OCI-M2 (cell line): ENCODE measurements around the gene FBL.

Experiments used
- DNase-seq: peaks from one replicate; lab custom pipeline; 2025; ENCODE audit not compliant: unreplicated experiment; lab: John Stamatoyannopoulos, UW

FBL gene

DNA sequence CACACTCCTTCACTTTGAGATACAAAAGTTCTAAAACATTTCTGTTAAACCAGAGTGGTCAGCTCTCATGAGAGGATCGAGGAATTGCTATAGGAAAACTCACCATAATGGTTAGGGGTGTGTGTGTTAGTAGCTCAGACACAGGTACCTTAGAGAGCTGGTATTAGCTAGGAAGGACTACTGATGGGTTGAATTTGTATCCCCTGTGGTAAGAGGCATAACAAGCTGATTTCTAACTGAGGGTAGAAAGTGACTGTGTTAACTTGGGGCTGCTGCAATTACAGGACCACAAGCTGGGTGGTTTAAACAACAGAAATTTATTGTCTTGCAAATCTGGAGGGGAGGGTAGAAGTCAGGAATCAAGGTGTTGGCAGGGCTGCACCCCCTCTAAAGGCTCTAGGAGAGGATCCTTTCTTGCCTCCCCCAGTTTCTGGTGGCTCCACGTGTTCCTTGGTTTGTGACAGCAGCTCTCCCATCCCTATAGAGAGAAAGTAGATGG lies 50.1 kb downstream of the FBL start:
- DNase-seq: no peak

DNA sequence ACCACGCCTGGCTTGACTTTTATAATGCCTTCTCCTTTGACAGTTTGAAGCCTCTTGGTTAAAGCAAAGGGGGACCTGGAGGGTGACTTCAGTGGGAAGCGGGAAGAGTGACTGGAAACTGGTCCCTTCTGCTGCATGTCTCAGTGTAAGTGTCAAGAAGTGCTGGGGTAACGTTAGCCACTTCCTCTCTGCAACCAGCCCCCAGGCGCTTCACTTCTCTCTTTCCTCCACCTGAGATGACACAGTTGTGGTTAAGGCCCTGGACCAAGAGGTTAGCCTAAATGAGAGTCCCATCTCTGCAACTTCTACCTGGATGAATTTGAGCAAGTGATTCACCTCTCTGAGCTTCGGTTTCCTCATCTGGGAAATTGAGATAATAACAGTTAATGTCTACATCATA lies 51.2 kb downstream of the FBL start:
- DNase-seq: no peak

DNA sequence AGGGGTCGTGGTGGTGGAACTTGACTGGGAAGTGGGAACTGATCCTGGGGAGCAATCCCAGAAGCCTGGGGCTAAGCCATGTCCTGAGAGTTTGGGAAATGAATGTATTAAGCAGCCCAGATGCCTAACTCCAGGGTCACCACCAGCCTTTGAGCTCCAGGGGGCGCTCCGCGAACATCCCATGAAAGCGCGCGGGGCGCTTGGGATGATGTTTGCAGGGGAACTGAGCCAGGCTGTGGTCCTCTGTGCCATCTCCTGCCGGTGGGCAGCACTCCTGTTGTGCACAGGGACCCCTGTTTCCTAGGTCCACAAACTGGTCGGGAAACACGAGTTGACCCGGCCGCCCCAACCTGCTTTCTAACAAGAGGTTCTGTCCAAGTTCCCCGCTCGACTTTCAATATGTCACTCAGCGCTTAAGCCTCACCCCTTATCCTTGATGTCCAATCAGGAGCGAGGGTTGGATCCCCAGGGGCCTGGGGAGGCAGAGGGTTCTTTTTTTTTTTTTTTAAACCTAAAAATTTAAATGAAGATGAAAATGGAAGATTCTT lies 53.1 kb downstream of the FBL start:
- DNase-seq: peak; percentile 19

DNA sequence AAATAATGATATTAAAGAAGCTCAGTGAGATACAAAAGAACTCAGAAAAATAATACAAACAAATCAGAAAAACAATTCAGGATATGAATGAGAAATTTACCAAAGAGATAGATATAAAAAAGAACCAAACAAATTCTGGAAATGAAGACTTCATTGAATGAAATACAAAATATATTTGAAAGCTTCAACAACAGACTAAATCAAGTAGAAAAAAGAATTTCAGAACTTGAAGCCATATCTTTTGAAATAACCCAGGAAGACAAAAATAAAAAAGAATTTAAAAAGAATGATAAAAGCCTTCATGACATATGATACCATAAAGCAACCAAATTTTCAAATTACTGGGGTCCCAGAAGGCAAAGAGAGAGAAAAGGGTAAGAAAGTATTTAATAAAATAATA lies 57.9 kb downstream of the FBL start:
- DNase-seq: no peak
